ENCODE measurements around the gene PRPF6.

Gene PRPF6

GRCh38 chr20:63980806-63981728 lies at the start of gene PRPF6:
Gene PRPF6 (plus strand): TSS chr20:63981132. CDS start chr20:63981246, 114 bp downstream.
- DNase-seq = peak; percentile 97

- DNase-seq = no peak
Observed at GRCh38 chr20:63931735-63932134, 49.2 kb upstream of the PRPF6 start.

GRCh38 chr20:63932606-63933160 lies 48.2 kb upstream of the PRPF6 start:
- DNase-seq = no peak

- DNase-seq = no peak
Observed at GRCh38 chr20:63933646-63934045, 47.3 kb upstream of the PRPF6 start.

GRCh38 chr20:63934271-63935068 lies 46.5 kb upstream of the PRPF6 start:
- DNase-seq = no peak

GRCh38 chr20:63935447-63935846 lies 45.5 kb upstream of the PRPF6 start:
- DNase-seq = no peak

- DNase-seq = no peak
Observed at GRCh38 chr20:63937596-63937995, 43.3 kb upstream of the PRPF6 start.

- DNase-seq = no peak
Observed at GRCh38 chr20:63939061-63939935, 41.6 kb upstream of the PRPF6 start.

GRCh38 chr20:63940071-63940471 lies 40.9 kb upstream of the PRPF6 start:
- no peak for DNase-seq

- no peak for DNase-seq
Observed at GRCh38 chr20:63940472-63941266, 40.3 kb upstream of the PRPF6 start.

- DNase-seq = no peak
Observed at GRCh38 chr20:63941282-63942081, 39.5 kb upstream of the PRPF6 start.

GRCh38 chr20:63942250-63942951 lies 38.5 kb upstream of the PRPF6 start:
- no peak for DNase-seq

GRCh38 chr20:63942969-63943807 lies 37.7 kb upstream of the PRPF6 start:
- no peak for DNase-seq

GRCh38 chr20:63943808-63944077 lies 37.2 kb upstream of the PRPF6 start:
- no peak for DNase-seq

- no peak for DNase-seq
Observed at GRCh38 chr20:63944078-63944941, 36.6 kb upstream of the PRPF6 start.

- no peak for DNase-seq
Observed at GRCh38 chr20:63945031-63945658, 35.8 kb upstream of the PRPF6 start.

GRCh38 chr20:63945921-63946920 lies 34.7 kb upstream of the PRPF6 start:
- no peak for DNase-seq
